Left lung (tissue), 10 donors: ENCODE measurements around the gene DLL4. TPM values are rescaled to one million over a fixed set of nuclear protein-coding genes. Genes with fewer than 3 reads are reported as not detected.
A peak's percentile ranks its signal among the peaks of the same experiment; 100 is the strongest.
"Not testable (repeated sequence)": the region's sequence is repeated elsewhere in the genome, so short reads cannot be mapped to it uniquely, and the experiment has no call there.

ENCODE experiments used
- ATAC-seq: fragments of 200-7000 bp; cut with Tn5 transposase; one replicate; pipeline ENCODE4 v1.9.1; 2020; ENCODE audit warnings: moderate library complexity
- DNase-seq, 4 donors: peaks; one replicate each; pipeline ENCODE4 v3.0.0-alpha.2; 2013 to 2020
- H3K27ac ChIP-seq, 2 donors: fragments of 200-600 bp; sonication (generic) in 1 of 2; one replicate each; pipeline versions ENCODE4 v1.5.0 to v1.8.0; 2020 to 2021
- H3K27me3 ChIP-seq, 2 donors: fragments of 200-600 bp; sonication (generic) in 1 of 2; one replicate each; pipeline versions ENCODE4 v1.5.0 to v1.8.0; 2020 to 2021
- H3K36me3 ChIP-seq, 2 donors: fragments of 200-600 bp; sonication (generic) in 1 of 2; one replicate each; pipeline versions ENCODE4 v1.5.0 to v1.8.0; 2020 to 2021
- H3K4me1 ChIP-seq, 2 donors: fragments of 200-600 bp; one replicate each; pipeline ENCODE4 v1.8.0; 2021
- H3K4me3 ChIP-seq, 2 donors: fragments of 200-600 bp; sonication (generic) in 1 of 2; one replicate each; pipeline versions ENCODE4 v1.5.0 to v1.8.0; 2020 to 2021; ENCODE audit warnings: mild to moderate bottlenecking in 1 of 2
- H3K9me3 ChIP-seq, 2 donors: fragments of 200-600 bp; sonication (generic) in 1 of 2; one replicate each; pipeline versions ENCODE4 v1.5.0 to v1.8.0; 2020 to 2021
- CTCF ChIP-seq, 2 donors: fragments of 200-600 bp; sonication (generic) in 1 of 2; IDR thresholded peaks; one replicate each; pipeline versions ENCODE4 v1.5.0 to v1.8.0; 2021; ENCODE audit warnings: antibody characterized with exemption in 2 of 2
- intact Hi-C, 2 donors: fragments of 100-400 bp; cut with DNase I; formaldehyde crosslinking; loops; one replicate each; pipeline versions ENCODE4 v1.11.2 to v1.14.2; 2022
- polyA plus RNA-seq, 6 donors: library from polyadenylated mRNA; unstranded; fragments of 120-200 nt; gene quantifications; one replicate each; pipeline ENCODE4 v1.2.1, GENCODE V29; 2013; ENCODE audit not compliant: insufficient read length in 6 of 6
- total RNA-seq, 2 donors: library from RNA; stranded (reverse); fragmentation: NEBNext Ultra II Directional; extraction: Animal tissue kit (Norgen Biotek cat#: 25700); gene quantifications; one replicate each; pipeline ENCODE4 v1.2.1, GENCODE V29; 2021
- donor health status: DM: no; HTN: yes; CAD: no.
- donor health status: DM: no; HTN: no; CAD: no.

DLL4 gene
- total and polyA plus RNA-seq, 8 donors = 10.4 to 23.7 (median 18.7) TPM

- DNase-seq (no peak), ATAC-seq (no peak)
- peaks cover 7 to 23% of the 10 kb centered on the region in 2 donors for H3K4me1 ChIP-seq
- H3K36me3 ChIP-seq = peaks cover 0 to 3% of the 10 kb centered on the region in 2 donors
- H3K4me3 ChIP-seq = no peak overlapping the region
- H3K27ac ChIP-seq = no peak overlapping the region
- TF ChIP-seq CTCF (IDR thresholded peaks at IDR 0.05) = no peak
- no peaks in the 10 kb centered on the region for H3K27me3 ChIP-seq
- intact Hi-C loops = no loop called here
- no peaks in the 10 kb centered on the region for H3K9me3 ChIP-seq
Observed at GRCh38 chr15:40958723-40959122, 29.6 kb downstream of the DLL4 start.

DNA sequence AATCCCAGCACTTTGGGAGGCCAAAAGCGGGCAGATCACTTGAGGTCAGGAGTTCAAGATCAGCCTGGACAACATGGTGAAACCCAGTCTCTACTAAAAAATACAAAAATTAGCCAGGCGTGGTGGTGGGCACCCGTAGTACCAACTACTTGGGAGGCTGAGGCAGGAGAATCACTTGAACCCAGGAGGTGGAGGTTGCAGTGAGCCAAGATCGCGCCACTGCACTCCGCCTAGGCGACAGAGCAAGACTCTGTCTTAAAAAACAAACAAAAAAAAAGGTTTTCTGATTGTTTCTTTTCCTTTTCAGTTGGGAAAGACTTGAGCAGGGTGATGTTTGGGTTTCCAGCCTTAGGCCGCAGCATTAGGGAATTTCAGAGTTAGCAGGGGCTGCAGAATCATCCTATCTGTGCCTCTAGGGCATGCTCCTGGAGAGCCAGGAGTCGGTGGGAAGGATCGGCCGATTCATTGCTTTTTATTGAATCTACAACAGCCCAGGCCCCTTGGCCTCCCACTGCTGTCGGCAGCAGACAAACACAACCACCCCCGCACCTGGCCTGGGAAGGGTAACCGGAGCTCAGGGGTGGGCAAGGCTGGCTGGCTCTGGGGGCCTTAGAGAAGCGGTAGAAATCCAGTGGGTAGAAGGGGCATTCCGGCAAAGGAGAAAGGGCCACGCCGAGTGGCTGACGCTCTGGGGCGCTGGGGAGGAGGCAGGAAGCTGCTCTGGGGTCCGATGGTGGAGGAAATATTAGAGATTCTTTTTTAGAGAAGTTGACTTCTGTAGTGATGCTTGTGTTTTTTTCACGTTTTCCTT lies 30.4 kb downstream of the DLL4 start:
- peaks cover 0 to 3% of the 10 kb centered on the region in 2 donors for H3K36me3 ChIP-seq
- H3K4me3 ChIP-seq = no peak overlapping the region
- no peak for ATAC-seq
- peaks cover 5 to 15% of the 10 kb centered on the region in 2 donors for H3K4me1 ChIP-seq
- intact Hi-C loops = no loop called here
- TF ChIP-seq CTCF (IDR thresholded peaks at IDR 0.05) = no peak
- DNase-seq = no peak
- no peaks in the 10 kb centered on the region for H3K27me3 ChIP-seq
- H3K27ac ChIP-seq = no peak overlapping the region
- H3K9me3 ChIP-seq = no peaks in the 10 kb centered on the region

GRCh38 chr15:40960151-40960885 lies 31.2 kb downstream of the DLL4 start:
- DNase-seq = no peak
- no peaks in the 10 kb centered on the region for H3K27me3 ChIP-seq
- ATAC-seq = no peak
- H3K4me3 ChIP-seq = no peak overlapping the region
- H3K4me1 ChIP-seq = peaks cover 5 to 9% of the 10 kb centered on the region in 2 donors
- no peak for TF ChIP-seq CTCF (IDR thresholded peaks at IDR 0.05)
- H3K27ac ChIP-seq = peak overlapping the region in 1 of 2 donors; percentile 53
- peaks cover 0 to 3% of the 10 kb centered on the region in 2 donors for H3K36me3 ChIP-seq
- intact Hi-C loops = no loop called here
- no peaks in the 10 kb centered on the region for H3K9me3 ChIP-seq

GRCh38 chr15:40960925-40961324 lies 31.8 kb downstream of the DLL4 start:
- ATAC-seq = peak; percentile 97
- Histone ChIP-seq H3K27me3 (no peaks in the 10 kb centered on the region), H3K36me3 (no peaks in the 10 kb centered on the region), H3K4me1 (peaks cover 5 to 9% of the 10 kb centered on the region in 2 donors), H3K27ac (peak overlapping the region in 1 of 2 donors; percentile 53), H3K4me3 (no peak overlapping the region), H3K9me3 (no peaks in the 10 kb centered on the region)
- intact Hi-C loops = no loop called here
- DNase-seq = peak in 2 of 4 donors; percentile 74 to 83
- TF ChIP-seq CTCF (IDR thresholded peaks at IDR 0.05) = no peak

DNA sequence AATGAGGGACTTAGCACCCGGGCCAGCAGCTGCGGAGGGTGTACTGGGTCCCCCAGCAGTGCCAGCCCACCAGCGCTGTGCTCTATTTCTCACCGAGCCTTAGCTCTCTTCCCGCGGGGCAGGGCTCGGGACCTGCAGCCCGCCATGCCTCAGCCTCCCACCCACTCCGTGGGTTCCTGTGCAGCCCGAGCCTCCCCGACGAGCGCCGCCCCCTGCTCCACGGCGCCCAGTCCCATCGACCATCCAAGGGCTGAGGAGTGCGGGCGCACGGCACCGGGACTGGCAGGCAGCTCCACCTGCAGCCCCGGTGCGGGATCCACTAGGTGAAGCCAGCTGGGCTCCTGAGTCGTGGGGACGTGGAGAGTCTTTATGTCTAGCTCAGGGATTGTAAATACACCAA lies 32.6 kb downstream of the DLL4 start:
- DNase-seq, H3K4me3 ChIP-seq, H3K27ac ChIP-seq, H3K27me3 ChIP-seq, ATAC-seq, intact Hi-C loops, H3K36me3 ChIP-seq, H3K9me3 ChIP-seq, H3K4me1 ChIP-seq: not testable (repeated sequence)

- H3K4me1 ChIP-seq, DNase-seq, H3K27me3 ChIP-seq, H3K27ac ChIP-seq, H3K4me3 ChIP-seq, ATAC-seq, intact Hi-C loops, H3K9me3 ChIP-seq, H3K36me3 ChIP-seq: not testable (repeated sequence)
Observed at GRCh38 chr15:40962317-40962716, 33.2 kb downstream of the DLL4 start.
